AG04449 (cell line): ENCODE measurements around the gene GBF1.
"Not testable (repeated sequence)": the region's sequence is repeated elsewhere in the genome, so short reads cannot be mapped to it uniquely, and the experiment has no call there.

Source experiments
- CTCF ChIA-PET: fragments of 350-600 bp; formaldehyde crosslinking; extraction: SDS; loops from one replicate; lab custom pipeline; 2021; ENCODE audit warnings: antibody characterized with exemption; lab: Yijun Ruan, JAX
- POLR2A ChIA-PET: fragments of 400-600, 350-600 bp; formaldehyde crosslinking; extraction: SDS; loops from one replicate; lab custom pipeline; 2020; ENCODE audit warnings: antibody characterized with exemption, inconsistent platforms; lab: Yijun Ruan, JAX
- DNase-seq: peaks from one replicate; pipeline ENCODE4 v3.0.0-alpha.2; 2010; ENCODE audit warnings: low read depth, low spot score
- H3K4me3 ChIP-seq: 2 replicates; pipeline ENCODE4 v1.5.1; 2011; ENCODE audit warnings: low read depth, mild to moderate bottlenecking, control low read depth, low read length
- TF ChIP-seq, protein P1 (sequence below): IDR thresholded peaks from one replicate; pipeline ENCODE4 v1.5.1; 2011; ENCODE audit warnings: mild to moderate bottlenecking, moderate library complexity, low read length, control low read depth, inconsistent platforms; ENCODE audit not compliant: insufficient read depth; ENCODE audit errors: missing control alignments

GBF1 gene

DNA sequence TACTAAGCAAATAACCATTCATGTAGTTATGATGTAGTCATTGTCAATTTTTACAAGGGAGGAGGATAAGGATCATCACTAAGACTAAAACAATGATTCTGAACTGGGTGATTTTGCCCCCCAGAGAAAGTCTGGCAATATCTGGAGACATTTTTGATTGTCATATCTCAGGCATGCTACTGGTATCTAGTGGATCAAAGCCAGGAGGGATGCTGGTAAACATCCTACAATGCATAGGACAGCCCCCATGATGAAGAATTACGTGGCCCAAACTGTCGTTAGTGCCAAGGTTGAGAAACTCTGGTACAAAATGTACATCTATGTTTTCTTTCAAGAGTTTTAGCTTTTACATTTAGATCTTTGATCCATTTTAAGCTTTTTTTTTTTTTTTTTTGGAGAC, 57.3 kb downstream of the GBF1 start:
- DNase-seq = no peak
- POLR2A ChIA-PET = interaction anchor here (1.0 kb wide), 1 partner anchor 8 kb away, joined by 3 read pairs; no protein-coding TSS in a partner anchor
- CTCF ChIA-PET = interaction anchor here (1.1 to 2.9 kb wide), 3 partner anchors 11 to 72 kb away, joined by 3 to 10 read pairs (median 4); no protein-coding TSS in a partner anchor
- TF ChIP-seq, protein P1, sequence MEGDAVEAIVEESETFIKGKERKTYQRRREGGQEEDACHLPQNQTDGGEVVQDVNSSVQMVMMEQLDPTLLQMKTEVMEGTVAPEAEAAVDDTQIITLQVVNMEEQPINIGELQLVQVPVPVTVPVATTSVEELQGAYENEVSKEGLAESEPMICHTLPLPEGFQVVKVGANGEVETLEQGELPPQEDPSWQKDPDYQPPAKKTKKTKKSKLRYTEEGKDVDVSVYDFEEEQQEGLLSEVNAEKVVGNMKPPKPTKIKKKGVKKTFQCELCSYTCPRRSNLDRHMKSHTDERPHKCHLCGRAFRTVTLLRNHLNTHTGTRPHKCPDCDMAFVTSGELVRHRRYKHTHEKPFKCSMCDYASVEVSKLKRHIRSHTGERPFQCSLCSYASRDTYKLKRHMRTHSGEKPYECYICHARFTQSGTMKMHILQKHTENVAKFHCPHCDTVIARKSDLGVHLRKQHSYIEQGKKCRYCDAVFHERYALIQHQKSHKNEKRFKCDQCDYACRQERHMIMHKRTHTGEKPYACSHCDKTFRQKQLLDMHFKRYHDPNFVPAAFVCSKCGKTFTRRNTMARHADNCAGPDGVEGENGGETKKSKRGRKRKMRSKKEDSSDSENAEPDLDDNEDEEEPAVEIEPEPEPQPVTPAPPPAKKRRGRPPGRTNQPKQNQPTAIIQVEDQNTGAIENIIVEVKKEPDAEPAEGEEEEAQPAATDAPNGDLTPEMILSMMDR = no peak
- no peak overlapping the region for H3K4me3 ChIP-seq

GRCh38 chr10:102306006-102306405, 60.7 kb downstream of the GBF1 start:
- DNase-seq = no peak
- ChIA-PET CTCF (interaction anchor here (1.3 to 1.9 kb wide), 4 partner anchors 9 to 136 kb away, joined by 5 to 6 read pairs (median 6); no protein-coding TSS in a partner anchor), POLR2A (interaction anchor here (0.6 to 0.7 kb wide), 2 partner anchors 10 to 65 kb away, joined by 3 to 4 read pairs; no protein-coding TSS in a partner anchor)
- H3K4me3 ChIP-seq = no peak overlapping the region
- TF ChIP-seq, protein P1 = no peak

- TF ChIP-seq, protein P1 = no peak
- DNase-seq = no peak
- POLR2A ChIA-PET = interaction anchor here (0.6 kb wide), 1 partner anchor 11 kb away, joined by 3 read pairs; no protein-coding TSS in a partner anchor
- CTCF ChIA-PET = interaction anchor here (1.3 to 1.7 kb wide), 3 partner anchors 9 to 77 kb away, joined by 5 to 6 read pairs (median 6); no protein-coding TSS in a partner anchor
- no peak overlapping the region for H3K4me3 ChIP-seq
Observed at GRCh38 chr10:102306710-102307109, 61.4 kb downstream of the GBF1 start.

DNA sequence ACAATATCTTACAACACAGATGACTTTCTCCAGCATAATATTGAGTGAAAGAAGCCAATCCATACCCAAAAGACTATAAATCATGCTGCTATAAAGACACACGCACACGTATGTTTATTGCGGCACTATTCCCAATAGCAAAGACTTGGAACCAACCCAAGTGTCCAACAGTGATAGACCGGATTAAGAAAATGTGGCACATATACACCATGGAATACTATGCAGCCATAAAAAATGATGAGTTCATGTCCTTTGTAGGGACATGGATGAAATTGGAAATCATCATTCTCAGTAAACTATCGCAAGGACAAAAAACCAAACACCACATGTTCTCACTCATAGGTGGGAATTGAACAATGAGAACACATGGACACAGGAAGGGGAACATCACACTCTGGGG, 63.0 kb downstream of the GBF1 start:
- POLR2A ChIA-PET, DNase-seq, H3K4me3 ChIP-seq: not testable (repeated sequence)
- CTCF ChIA-PET = interaction anchor here (1.2 kb wide), 1 partner anchor 71 kb away, joined by 3 read pairs; no protein-coding TSS in a partner anchor

DNA sequence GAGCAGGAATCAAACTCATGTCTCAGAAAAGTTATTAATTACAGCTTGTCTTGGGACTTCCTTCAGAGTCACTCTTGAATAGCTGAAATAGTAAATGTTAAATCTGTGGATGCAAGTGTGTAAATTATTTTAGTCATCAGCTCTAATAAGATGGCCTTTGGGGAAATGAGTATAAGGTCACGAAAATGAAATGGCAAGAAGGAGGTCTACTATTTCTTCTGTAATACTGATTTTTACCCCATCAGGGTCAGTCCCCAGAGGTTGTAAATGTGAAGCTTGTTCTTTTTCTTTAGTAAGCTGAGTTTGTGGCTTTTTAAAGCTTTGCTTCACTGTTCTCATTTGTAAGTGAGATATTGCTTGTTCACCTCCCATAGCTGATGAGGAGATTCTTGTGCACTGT, 63.9 kb downstream of the GBF1 start:
- DNase-seq = no peak
- TF ChIP-seq, protein P1 = no peak
- POLR2A ChIA-PET = no interaction called here
- H3K4me3 ChIP-seq = no peak overlapping the region
- CTCF ChIA-PET = interaction anchor here (0.9 to 1.2 kb wide), 2 partner anchors 11 to 72 kb away, joined by 3 read pairs; no protein-coding TSS in a partner anchor

GRCh38 chr10:102309916-102310315, 64.6 kb downstream of the GBF1 start:
- ChIA-PET POLR2A (no interaction called here), CTCF (interaction anchor here (0.9 kb wide), 1 partner anchor 11 kb away, joined by 3 read pairs; no protein-coding TSS in a partner anchor)
- TF ChIP-seq, protein P1 = no peak
- no peak for DNase-seq
- H3K4me3 ChIP-seq = no peak overlapping the region
